ENCODE results near the gene ESM1. TPM values are rescaled to one million over a fixed set of nuclear protein-coding genes. Genes with fewer than 3 reads are reported as not detected.
A peak's percentile ranks its signal among the peaks of the same experiment; 100 is the strongest.

ESM1 gene
- total RNA-seq, 2 experiments from 2014 or later, result 0.42 to 1.1 TPM

DNA sequence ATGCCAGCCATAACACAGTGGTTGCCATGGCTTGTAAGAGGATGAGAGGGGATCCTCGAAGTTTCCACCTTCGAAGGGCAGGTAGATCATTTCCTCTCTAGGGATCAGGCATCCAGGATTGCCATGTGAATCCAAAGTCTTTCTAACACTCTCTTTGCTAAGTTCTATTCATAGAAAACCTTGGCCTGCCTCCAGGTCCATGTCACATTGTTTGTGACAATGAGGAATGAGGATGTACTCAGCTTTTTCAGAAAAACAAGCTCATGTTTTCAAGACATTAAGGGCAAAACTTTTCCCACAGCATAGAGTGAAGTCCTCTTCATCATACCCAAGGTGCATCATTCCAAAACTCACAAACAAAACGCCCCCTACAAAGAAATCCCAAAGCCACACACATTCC, 19.6 kb downstream of the ESM1 start:
- no peak for ATAC-seq (ENCODE audit: low read depth)
- peaks cover 5% of the 10 kb centered on the region for H3K4me1 Mint-ChIP-seq
- H3K36me3 Mint-ChIP-seq, result peaks cover 18% of the 10 kb centered on the region
- POLR2A ChIA-PET, result no interaction called here
- H3K27me3 Mint-ChIP-seq, result no peaks in the 10 kb centered on the region
- H3K27ac Mint-ChIP-seq, result no peak overlapping the region
- H3K9me3 Mint-ChIP-seq, result peaks cover 11% of the 10 kb centered on the region
- H3K4me3 Mint-ChIP-seq, result no peak overlapping the region
- no peak for DNase-seq

DNA sequence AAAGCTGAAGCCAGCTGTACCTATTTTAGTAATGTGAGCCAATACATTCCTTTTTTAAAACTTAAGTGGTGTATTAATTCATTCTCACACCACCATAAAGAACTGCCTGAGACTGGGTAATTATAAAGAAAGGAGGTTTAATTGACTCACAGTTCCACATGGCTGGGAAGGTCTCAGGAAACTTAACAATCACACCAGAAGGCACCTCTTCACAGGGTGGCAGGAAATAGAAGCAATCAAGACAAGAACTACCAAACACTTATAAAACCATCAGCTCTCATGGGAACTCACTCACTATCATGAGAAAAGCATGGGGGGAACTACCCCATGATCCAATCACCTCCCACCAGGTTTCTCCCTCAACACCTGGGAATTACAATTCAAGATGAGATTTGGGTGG, 21.0 kb downstream of the ESM1 start:
- POLR2A ChIA-PET, result no interaction called here
- H3K4me1 Mint-ChIP-seq, result peaks cover 7% of the 10 kb centered on the region
- ATAC-seq (ENCODE audit: low read depth) (no peak), DNase-seq (no peak)
- H3K27me3 Mint-ChIP-seq, result peaks cover 4% of the 10 kb centered on the region
- peaks cover 9% of the 10 kb centered on the region for H3K9me3 Mint-ChIP-seq
- H3K4me3 Mint-ChIP-seq, result no peak overlapping the region
- H3K27ac Mint-ChIP-seq, result no peak overlapping the region
- H3K36me3 Mint-ChIP-seq, result peaks cover 17% of the 10 kb centered on the region

DNA sequence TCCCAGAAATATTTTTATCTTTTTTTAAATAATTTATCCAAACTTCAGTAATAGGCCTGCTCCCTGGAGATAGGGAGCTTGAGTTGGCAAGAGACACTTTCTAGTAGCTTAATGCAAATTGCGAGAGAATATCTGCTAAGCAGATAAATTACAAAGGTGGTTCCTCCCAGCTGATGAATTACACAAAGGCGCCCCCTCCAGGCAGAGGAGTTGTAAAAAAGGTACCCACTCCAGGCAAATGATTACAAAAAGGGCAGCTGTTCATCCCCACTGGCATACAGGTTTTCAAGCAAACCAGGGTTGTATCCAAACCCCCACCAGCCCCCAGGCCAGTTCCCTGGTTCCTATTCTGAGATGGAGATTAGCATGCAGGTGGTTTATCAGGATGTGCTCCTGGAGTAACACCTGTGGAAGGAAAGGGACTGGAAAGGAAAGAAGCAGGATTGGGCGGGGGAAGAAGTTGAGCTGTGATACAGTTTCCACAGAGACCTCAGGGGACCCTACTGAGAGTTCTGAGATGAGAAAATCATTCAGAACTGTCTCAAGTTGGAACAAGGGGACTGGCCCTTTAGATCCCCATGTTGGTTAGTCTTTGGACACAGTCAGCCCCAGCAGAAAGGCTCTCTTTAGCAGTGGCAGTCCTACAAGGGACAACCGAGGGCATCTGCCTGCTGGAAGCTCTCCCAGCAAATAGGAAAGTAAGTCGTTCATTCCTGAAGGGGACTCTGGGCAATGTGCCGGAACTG, 25.5 kb downstream of the ESM1 start:
- peaks cover 10% of the 10 kb centered on the region for H3K9me3 Mint-ChIP-seq
- peaks cover 19% of the 10 kb centered on the region for H3K36me3 Mint-ChIP-seq
- no peak overlapping the region for H3K27ac Mint-ChIP-seq
- no peak overlapping the region for H3K4me3 Mint-ChIP-seq
- DNase-seq (peak; percentile 43), ATAC-seq (ENCODE audit: low read depth) (no peak)
- peaks cover 11% of the 10 kb centered on the region for H3K27me3 Mint-ChIP-seq
- H3K4me1 Mint-ChIP-seq, result peaks cover 13% of the 10 kb centered on the region
- POLR2A ChIA-PET, result interaction anchor here (1.3 kb wide), 1 partner anchor 57 kb away, joined by 3 read pairs; no protein-coding TSS in a partner anchor

DNA sequence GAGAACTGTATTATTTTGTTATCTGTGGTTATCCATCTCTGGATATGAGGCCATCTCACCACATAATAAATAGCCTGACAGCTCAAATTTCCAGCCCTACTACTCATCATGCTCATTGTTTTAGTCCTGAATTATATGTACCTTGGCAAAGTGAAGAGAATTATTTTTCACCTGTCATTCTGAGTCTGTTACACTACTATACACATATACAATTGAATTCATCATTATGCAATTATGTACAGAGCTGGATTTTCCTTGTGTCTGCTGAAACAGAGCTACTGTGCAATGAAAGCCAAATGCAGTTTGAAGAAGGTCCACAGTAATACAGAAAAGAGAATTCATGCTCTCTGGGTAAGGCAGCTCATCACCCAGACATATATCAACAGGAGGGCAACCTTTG, 28.5 kb downstream of the ESM1 start:
- POLR2A ChIA-PET, result no interaction called here
- Mint-ChIP-seq H3K27ac (no peak overlapping the region), H3K4me3 (no peak overlapping the region), H3K36me3 (peaks cover 14% of the 10 kb centered on the region), H3K27me3 (peaks cover 14% of the 10 kb centered on the region), H3K4me1 (peaks cover 10% of the 10 kb centered on the region), H3K9me3 (peaks cover 3% of the 10 kb centered on the region)
- no peak for DNase-seq
- no peak for ATAC-seq (ENCODE audit: low read depth)

DNA sequence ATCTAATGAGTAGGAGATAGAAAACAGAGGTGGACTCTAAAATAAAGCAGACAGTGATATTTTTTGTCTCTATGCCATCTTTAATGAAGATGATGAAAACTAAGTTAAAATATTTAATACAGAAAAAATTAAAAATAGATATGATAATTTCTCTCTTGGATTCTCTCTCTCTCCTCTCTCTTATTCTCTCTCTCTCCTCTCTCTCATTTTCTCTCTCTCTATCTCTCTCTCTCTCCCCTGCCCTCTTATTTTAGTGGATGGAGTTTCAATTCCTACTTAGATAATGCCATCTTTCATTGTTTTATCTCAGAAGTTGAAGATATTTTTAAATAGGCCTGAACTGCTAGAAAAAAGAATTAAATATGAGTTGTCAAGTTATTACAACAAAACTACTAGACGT, 38.2 kb downstream of the ESM1 start:
- Mint-ChIP-seq H3K27me3 (peaks cover 4% of the 10 kb centered on the region), H3K27ac (peak overlapping the region; percentile 3), H3K4me1 (peaks cover 15% of the 10 kb centered on the region), H3K36me3 (peaks cover 22% of the 10 kb centered on the region), H3K4me3 (no peak overlapping the region), H3K9me3 (peaks cover 8% of the 10 kb centered on the region)
- POLR2A ChIA-PET, result no interaction called here
- DNase-seq, result no peak
- no peak for ATAC-seq (ENCODE audit: low read depth)

DNA sequence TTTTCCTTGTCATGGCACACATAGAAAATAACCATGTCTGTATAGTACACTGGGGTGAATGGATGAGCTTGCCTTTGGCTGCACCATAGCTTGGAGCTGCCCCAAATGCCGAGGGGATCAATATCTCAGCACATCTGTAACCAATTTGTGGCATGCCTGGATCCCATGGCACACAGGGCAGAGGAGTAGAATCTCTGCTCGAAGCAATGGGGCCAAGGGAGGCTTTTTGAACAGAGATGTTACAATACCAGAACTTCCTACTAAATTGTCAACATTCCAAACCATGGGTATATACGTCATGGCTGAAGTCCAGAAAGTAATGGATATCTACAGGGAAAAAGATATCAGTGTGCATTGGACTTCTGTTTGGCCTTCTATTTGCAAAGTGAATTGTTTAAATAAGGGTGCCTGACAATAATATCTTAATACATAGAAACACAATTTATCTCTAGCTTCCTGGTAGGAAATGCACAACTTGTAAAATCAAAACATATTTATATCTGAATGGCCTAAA, 39.0 kb downstream of the ESM1 start:
- POLR2A ChIA-PET, result no interaction called here
- ATAC-seq (ENCODE audit: low read depth), result no peak
- Mint-ChIP-seq H3K36me3 (peaks cover 22% of the 10 kb centered on the region), H3K27ac (no peak overlapping the region), H3K9me3 (peaks cover 8% of the 10 kb centered on the region), H3K4me1 (peaks cover 17% of the 10 kb centered on the region), H3K27me3 (peaks cover 4% of the 10 kb centered on the region), H3K4me3 (no peak overlapping the region)
- no peak for DNase-seq

DNA sequence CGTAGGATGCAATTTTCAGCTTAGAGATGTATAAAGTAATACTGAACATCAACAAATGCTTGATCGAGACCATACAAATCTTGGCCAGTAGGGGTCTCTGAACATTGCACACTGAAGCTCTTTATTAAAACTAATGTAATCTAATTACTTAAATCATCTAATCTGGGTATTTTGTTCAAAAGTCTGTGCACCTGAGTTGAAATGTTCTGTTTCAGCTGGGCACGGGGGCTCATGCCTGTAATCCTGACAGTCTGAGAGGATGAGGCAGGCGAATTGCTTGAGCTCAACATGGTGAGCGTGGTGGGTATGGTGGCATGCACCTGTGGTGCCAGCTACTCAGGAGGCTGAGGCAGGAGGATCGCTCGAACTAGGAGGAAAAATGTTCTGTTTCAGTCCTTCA, 41.0 kb downstream of the ESM1 start:
- ATAC-seq (ENCODE audit: low read depth), result peak; percentile 50
- POLR2A ChIA-PET, result interaction anchor here (0.9 to 1.9 kb wide), 7 partner anchors 38 to 202 kb away, joined by 3 to 5 read pairs (median 4); partner anchors contain the start of gene GZMA

DNA sequence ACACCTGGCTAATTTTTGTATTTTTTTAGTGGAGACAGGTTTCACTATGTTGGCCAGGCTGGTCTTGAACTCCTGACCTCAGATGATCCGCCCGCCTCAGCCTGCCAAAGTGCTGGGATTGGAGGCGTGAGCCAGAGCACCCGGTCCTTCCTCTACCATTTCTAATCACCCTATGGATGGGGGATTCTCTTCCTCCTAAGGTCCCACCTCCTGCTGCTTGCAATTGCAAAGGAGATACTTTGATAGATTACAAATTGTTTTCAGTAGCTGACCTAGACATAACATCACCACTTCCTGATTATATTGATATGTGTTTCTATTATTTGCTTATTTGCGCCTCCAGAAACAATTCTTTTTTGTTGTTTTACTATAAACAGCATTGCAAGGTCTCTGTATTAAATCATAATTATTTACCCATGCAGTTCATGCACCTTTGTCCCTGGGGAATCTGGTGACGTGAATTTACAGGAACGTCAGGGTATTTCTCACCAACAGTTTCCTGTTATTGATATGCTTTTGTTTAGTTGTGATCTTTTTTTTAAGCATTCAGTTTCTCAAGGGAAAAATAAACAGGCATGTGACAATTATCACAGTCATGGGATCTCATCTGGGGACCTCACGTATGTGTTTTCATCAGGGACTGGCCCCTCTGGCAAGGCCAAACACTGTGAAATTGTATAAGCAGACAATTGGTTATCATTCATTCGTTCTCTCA, 43.2 kb downstream of the ESM1 start:
- Mint-ChIP-seq H3K9me3 (no peaks in the 10 kb centered on the region), H3K4me3 (no peak overlapping the region), H3K36me3 (peaks cover 9% of the 10 kb centered on the region), H3K27me3 (peaks cover 9% of the 10 kb centered on the region), H3K4me1 (peaks cover 14% of the 10 kb centered on the region), H3K27ac (no peak overlapping the region)
- POLR2A ChIA-PET, result no interaction called here
- DNase-seq, result no peak
- ATAC-seq (ENCODE audit: low read depth), result no peak

More for the DNA sequence above, 41.0 kb downstream of the ESM1 start:
- H3K27ac Mint-ChIP-seq, result no peak overlapping the region
- H3K9me3 Mint-ChIP-seq, result peaks cover 8% of the 10 kb centered on the region
- H3K27me3 Mint-ChIP-seq, result peaks cover 8% of the 10 kb centered on the region
- peaks cover 17% of the 10 kb centered on the region for H3K4me1 Mint-ChIP-seq
- H3K36me3 Mint-ChIP-seq, result peaks cover 20% of the 10 kb centered on the region
- DNase-seq, result peak; percentile 41
- H3K4me3 Mint-ChIP-seq, result no peak overlapping the region

DNA sequence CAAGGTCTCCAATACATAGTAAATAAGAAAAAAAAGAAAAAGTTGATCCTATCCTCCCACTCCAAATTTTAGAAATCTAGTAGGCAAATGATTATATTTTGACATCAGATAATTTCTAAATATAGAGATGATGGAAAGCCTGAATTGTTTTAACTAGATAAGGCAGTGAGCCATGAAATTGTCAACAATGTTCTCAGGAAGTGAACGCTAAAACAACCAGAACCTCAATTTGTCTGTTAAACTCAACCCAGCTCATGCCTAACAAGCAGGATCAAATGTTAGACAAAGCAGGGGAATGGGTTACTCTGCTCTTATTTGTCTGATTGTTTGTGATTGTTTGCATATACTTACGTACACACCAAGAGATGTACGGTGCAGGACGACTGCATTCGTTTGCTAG, 49.2 kb downstream of the ESM1 start:
- no peak overlapping the region for H3K4me3 Mint-ChIP-seq
- no peak overlapping the region for H3K27ac Mint-ChIP-seq
- H3K27me3 Mint-ChIP-seq, result peaks cover 23% of the 10 kb centered on the region
- no peak for ATAC-seq (ENCODE audit: low read depth)
- H3K9me3 Mint-ChIP-seq, result peaks cover 1% of the 10 kb centered on the region
- H3K4me1 Mint-ChIP-seq, result peaks cover 1% of the 10 kb centered on the region
- DNase-seq, result no peak
- H3K36me3 Mint-ChIP-seq, result peaks cover 3% of the 10 kb centered on the region
- POLR2A ChIA-PET, result no interaction called here

DNA sequence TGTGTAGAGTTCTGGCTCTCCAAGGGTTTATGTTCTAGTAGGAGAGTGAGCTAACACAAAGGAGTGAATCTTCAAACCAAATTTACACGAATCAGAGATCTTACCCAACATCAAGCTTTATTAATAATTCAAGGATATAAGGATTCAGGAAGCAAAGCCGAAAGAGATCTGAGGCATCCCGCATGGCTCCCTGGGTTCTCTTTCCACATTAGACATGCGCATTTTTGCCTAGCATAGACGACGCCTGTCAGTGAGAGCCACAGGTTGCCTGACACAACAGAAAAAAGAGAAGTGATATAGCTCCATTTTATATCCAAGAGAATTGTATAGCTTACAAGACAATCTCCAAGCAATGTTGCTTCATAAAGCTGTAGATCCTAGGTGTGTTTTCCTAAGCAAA, 52.6 kb downstream of the ESM1 start:
- peaks cover 2% of the 10 kb centered on the region for H3K36me3 Mint-ChIP-seq

DNA sequence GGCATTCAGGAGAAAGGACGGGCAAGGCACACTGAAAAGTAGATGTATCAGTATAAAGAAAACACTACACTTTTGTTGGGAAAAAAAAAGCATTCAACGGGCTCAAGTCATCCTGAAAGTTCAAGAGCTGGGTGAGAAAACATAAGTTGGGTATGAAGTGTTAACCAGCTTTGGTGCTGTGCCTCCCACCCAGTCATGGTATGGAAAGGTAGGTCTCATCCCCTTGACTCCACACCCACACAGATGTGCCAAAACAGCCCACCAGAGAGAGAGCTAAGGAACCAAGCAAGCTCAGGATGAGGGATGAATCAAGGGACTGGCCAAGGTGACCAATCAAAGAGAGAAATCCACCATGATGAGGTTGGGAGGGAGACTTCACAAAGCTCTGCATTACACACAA, 54.7 kb downstream of the ESM1 start:
- Mint-ChIP-seq H3K4me1 (peaks cover 11% of the 10 kb centered on the region), H3K4me3 (no peak overlapping the region), H3K27me3 (peaks cover 15% of the 10 kb centered on the region), H3K27ac (no peak overlapping the region), H3K36me3 (peaks cover 8% of the 10 kb centered on the region), H3K9me3 (peaks cover 5% of the 10 kb centered on the region)
- POLR2A ChIA-PET, result interaction anchor here (0.7 to 1.0 kb wide), 3 partner anchors 9 to 118 kb away, joined by 3 read pairs; no protein-coding TSS in a partner anchor
- ATAC-seq (ENCODE audit: low read depth) (no peak), DNase-seq (no peak)

More for the DNA sequence above, 52.6 kb downstream of the ESM1 start:
- Mint-ChIP-seq H3K9me3 (peaks cover 1% of the 10 kb centered on the region), H3K4me3 (no peak overlapping the region), H3K4me1 (peaks cover 6% of the 10 kb centered on the region), H3K27me3 (peaks cover 18% of the 10 kb centered on the region), H3K27ac (no peak overlapping the region)
- ATAC-seq (ENCODE audit: low read depth), result no peak
- POLR2A ChIA-PET, result no interaction called here
- no peak for DNase-seq

Measured in activated naive CD8-positive, alpha-beta T cell treated with anti-CD3 and anti-CD28 coated beads, Interleukin-2, amount 10 ng/mL, durations not matched to agents 7 days and 5 days (primary cell).